ENCODE measurements around the gene PDE7B. TPM values are rescaled to one million over a fixed set of nuclear protein-coding genes. Genes with fewer than 3 reads are reported as not detected.

PDE7B gene
- polyA plus RNA-seq, 1 donor (not counting 4 experiments of a cell fraction or from before 2014, with no cell fraction given): 0.01 TPM

DNA sequence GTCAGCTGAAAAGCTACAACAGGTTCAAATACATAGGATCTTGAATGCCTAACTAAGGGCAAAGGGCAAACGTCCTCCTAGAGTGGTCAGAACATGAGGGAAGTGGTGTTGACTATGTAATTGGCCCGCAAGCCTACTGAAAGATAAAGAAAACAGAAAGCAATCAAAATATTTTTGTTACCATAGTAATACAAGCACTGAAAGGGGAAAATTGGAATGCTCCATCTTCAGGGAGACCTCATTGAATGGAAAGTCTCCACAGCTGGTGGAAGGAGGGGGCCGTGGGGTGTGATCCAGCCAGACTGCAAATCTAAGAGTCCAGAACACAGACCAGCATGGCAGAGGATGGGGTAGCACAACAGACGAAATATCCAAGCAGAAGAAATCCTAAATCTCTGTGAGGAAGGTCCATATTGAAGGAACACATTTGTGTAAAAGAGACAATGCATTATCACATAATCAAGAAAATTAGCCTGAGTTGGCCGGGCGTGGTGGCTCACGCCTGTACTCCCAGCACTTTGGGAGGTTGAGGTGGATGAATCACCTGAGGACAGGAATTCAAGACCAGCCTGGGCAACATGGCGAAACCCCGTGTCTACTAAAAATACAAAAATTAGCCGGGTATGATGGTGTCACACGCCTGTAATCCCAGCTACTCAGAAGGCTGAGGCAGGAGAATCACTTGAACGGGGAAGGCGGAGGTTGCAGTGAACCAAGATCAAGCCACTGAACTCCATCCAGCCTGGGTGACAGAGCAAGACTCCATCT, 359.1 kb downstream of the PDE7B start:
- Histone ChIP-seq H4K20me1 (ENCODE audit: control insufficient read depth, extremely low read depth, insufficient read depth, low read length) (no peaks in the 10 kb centered on the region), H3K4me3 (ENCODE audit: control insufficient read depth in 2 of 3, extremely low read depth in 1 of 3, insufficient read depth in 2 of 3, low read depth in 1 of 3, low read length in 3 of 3) (no peak overlapping the region), H3K79me2 (ENCODE audit: control insufficient read depth, insufficient read depth, low read length) (no peaks in the 10 kb centered on the region), H3K4me1 (ENCODE audit: control insufficient read depth, extremely low read depth, insufficient read depth, low read length) (no peaks in the 10 kb centered on the region), H3K27me3 (ENCODE audit: control insufficient read depth, extremely low read depth, insufficient read depth, low read length) (no peaks in the 10 kb centered on the region), H3K36me3 (ENCODE audit: control insufficient read depth in 2 of 2, extremely low read depth in 1 of 2, insufficient read depth in 2 of 2, low read length in 2 of 2) (no peaks in the 10 kb centered on the region), H3K27ac (ENCODE audit: control insufficient read depth, insufficient read depth, low read length) (no peak overlapping the region), H3K9me3 (ENCODE audit: control insufficient read depth, low read depth, low read length) (no peaks in the 10 kb centered on the region), H3K9ac (ENCODE audit: control insufficient read depth, extremely low read depth, insufficient read depth, low read length) (no peak overlapping the region), H3K9me1 (ENCODE audit: control insufficient read depth, extremely low read depth, insufficient read depth, low read length) (no peaks in the 10 kb centered on the region), H3K4me2 (ENCODE audit: control insufficient read depth, extremely low read depth, insufficient read depth, low read depth, low read length) (no peak overlapping the region), H2AFZ (ENCODE audit: control insufficient read depth, low read length) (no peak overlapping the region)
- no peak for FAIRE-seq
- no peak for TF ChIP-seq EZH2 (IDR thresholded peaks at IDR 0.05; ENCODE audit: low read length)
- TF ChIP-seq, protein P1, sequence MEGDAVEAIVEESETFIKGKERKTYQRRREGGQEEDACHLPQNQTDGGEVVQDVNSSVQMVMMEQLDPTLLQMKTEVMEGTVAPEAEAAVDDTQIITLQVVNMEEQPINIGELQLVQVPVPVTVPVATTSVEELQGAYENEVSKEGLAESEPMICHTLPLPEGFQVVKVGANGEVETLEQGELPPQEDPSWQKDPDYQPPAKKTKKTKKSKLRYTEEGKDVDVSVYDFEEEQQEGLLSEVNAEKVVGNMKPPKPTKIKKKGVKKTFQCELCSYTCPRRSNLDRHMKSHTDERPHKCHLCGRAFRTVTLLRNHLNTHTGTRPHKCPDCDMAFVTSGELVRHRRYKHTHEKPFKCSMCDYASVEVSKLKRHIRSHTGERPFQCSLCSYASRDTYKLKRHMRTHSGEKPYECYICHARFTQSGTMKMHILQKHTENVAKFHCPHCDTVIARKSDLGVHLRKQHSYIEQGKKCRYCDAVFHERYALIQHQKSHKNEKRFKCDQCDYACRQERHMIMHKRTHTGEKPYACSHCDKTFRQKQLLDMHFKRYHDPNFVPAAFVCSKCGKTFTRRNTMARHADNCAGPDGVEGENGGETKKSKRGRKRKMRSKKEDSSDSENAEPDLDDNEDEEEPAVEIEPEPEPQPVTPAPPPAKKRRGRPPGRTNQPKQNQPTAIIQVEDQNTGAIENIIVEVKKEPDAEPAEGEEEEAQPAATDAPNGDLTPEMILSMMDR (optimal IDR thresholded peaks at IDR 0.05 in 1 of 3, IDR thresholded peaks at IDR 0.05 in 1 of 3, conservative IDR thresholded peaks at IDR 0.05 in 1 of 3; ENCODE audit: extremely low read depth in 1 of 3, insufficient read depth in 2 of 3, low read length in 3 of 3): no peak
- no peak for DNase-seq (ENCODE audit: low read depth, low spot score)
- dilution Hi-C loops (cut with MboI; ENCODE audit: extremely low pct_ligation_motif_present, low sequenced_read_pairs): no loop called here

DNA sequence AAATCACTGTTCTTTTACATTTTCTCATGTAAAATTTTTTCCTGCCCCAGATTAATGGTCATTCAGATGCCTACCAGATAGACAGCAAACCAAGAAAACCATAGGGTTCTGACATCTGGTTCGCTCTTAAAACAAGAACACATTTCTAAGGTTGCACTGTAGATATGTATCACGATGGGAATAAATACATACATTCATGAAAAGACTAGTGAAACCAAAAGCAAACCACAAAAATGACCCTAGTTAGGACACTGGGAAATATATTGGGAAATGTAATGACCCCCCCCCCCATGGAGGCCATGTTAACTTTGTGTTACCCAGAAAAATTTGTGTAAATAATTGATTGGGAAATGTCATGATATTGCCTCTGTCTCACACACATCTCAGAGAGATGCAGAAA, 361.1 kb downstream of the PDE7B start:
- Histone ChIP-seq H2AFZ (ENCODE audit: control insufficient read depth, low read length) (no peak overlapping the region), H3K9ac (ENCODE audit: control insufficient read depth, extremely low read depth, insufficient read depth, low read length) (no peak overlapping the region), H3K4me3 (ENCODE audit: control insufficient read depth in 2 of 3, extremely low read depth in 1 of 3, insufficient read depth in 2 of 3, low read depth in 1 of 3, low read length in 3 of 3) (no peak overlapping the region), H3K9me1 (ENCODE audit: control insufficient read depth, extremely low read depth, insufficient read depth, low read length) (no peaks in the 10 kb centered on the region), H4K20me1 (ENCODE audit: control insufficient read depth, extremely low read depth, insufficient read depth, low read length) (no peaks in the 10 kb centered on the region), H3K36me3 (ENCODE audit: control insufficient read depth in 2 of 2, extremely low read depth in 1 of 2, insufficient read depth in 2 of 2, low read length in 2 of 2) (no peaks in the 10 kb centered on the region), H3K79me2 (ENCODE audit: control insufficient read depth, insufficient read depth, low read length) (no peaks in the 10 kb centered on the region), H3K4me1 (ENCODE audit: control insufficient read depth, extremely low read depth, insufficient read depth, low read length) (no peaks in the 10 kb centered on the region), H3K4me2 (ENCODE audit: control insufficient read depth, extremely low read depth, insufficient read depth, low read depth, low read length) (no peak overlapping the region), H3K27ac (ENCODE audit: control insufficient read depth, insufficient read depth, low read length) (no peak overlapping the region), H3K27me3 (ENCODE audit: control insufficient read depth, extremely low read depth, insufficient read depth, low read length) (no peaks in the 10 kb centered on the region), H3K9me3 (ENCODE audit: control insufficient read depth, low read depth, low read length) (no peaks in the 10 kb centered on the region)
- no peak for TF ChIP-seq EZH2 (IDR thresholded peaks at IDR 0.05; ENCODE audit: low read length)
- TF ChIP-seq, protein P1 (optimal IDR thresholded peaks at IDR 0.05 in 1 of 3, IDR thresholded peaks at IDR 0.05 in 1 of 3, conservative IDR thresholded peaks at IDR 0.05 in 1 of 3; ENCODE audit: extremely low read depth in 1 of 3, insufficient read depth in 2 of 3, low read length in 3 of 3): no peak
- dilution Hi-C loops (cut with MboI; ENCODE audit: extremely low pct_ligation_motif_present, low sequenced_read_pairs): no loop called here
- no peak for DNase-seq (ENCODE audit: low read depth, low spot score)
- no peak for FAIRE-seq
